ENCODE measurements around the gene U2SURP.

U2SURP gene

GRCh38 chr3:142997330-142997729 lies 4.0 kb upstream of the U2SURP start:
- H3K4me2 ChIP-seq (ENCODE audit: low read length) = no peak overlapping the region
- peaks cover 7% of the 10 kb centered on the region for H3K79me2 ChIP-seq
- H3K9ac ChIP-seq = no peak overlapping the region
- no peaks in the 10 kb centered on the region for H3K36me3 ChIP-seq (ENCODE audit: control insufficient read depth, insufficient read depth, low read length)
- no peak overlapping the region for H3K4me3 ChIP-seq (ENCODE audit: low read depth, low read length)
- TF ChIP-seq, protein P1, sequence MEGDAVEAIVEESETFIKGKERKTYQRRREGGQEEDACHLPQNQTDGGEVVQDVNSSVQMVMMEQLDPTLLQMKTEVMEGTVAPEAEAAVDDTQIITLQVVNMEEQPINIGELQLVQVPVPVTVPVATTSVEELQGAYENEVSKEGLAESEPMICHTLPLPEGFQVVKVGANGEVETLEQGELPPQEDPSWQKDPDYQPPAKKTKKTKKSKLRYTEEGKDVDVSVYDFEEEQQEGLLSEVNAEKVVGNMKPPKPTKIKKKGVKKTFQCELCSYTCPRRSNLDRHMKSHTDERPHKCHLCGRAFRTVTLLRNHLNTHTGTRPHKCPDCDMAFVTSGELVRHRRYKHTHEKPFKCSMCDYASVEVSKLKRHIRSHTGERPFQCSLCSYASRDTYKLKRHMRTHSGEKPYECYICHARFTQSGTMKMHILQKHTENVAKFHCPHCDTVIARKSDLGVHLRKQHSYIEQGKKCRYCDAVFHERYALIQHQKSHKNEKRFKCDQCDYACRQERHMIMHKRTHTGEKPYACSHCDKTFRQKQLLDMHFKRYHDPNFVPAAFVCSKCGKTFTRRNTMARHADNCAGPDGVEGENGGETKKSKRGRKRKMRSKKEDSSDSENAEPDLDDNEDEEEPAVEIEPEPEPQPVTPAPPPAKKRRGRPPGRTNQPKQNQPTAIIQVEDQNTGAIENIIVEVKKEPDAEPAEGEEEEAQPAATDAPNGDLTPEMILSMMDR (IDR thresholded peaks at IDR 0.05) = no peak
- H3K9me3 ChIP-seq (ENCODE audit: control insufficient read depth, low read length) = no peaks in the 10 kb centered on the region
- no peak overlapping the region for H2AFZ ChIP-seq
- H3K27me3 ChIP-seq (ENCODE audit: control insufficient read depth, insufficient read depth, low read length) = no peaks in the 10 kb centered on the region
- no peaks in the 10 kb centered on the region for H3K4me1 ChIP-seq
- no peak overlapping the region for H3K27ac ChIP-seq

GRCh38 chr3:142998439-142998838 lies 2.9 kb upstream of the U2SURP start:
- TF ChIP-seq, protein P1 (IDR thresholded peaks at IDR 0.05) = no peak
- peaks cover 3% of the 10 kb centered on the region for H3K4me1 ChIP-seq
- H3K79me2 ChIP-seq = peaks cover 17% of the 10 kb centered on the region
- no peaks in the 10 kb centered on the region for H3K36me3 ChIP-seq (ENCODE audit: control insufficient read depth, insufficient read depth, low read length)
- H3K27me3 ChIP-seq (ENCODE audit: control insufficient read depth, insufficient read depth, low read length) = no peaks in the 10 kb centered on the region
- no peak overlapping the region for H2AFZ ChIP-seq
- no peak overlapping the region for H3K9ac ChIP-seq
- H3K9me3 ChIP-seq (ENCODE audit: control insufficient read depth, low read length) = no peaks in the 10 kb centered on the region
- H3K4me2 ChIP-seq (ENCODE audit: low read length) = no peak overlapping the region
- H3K27ac ChIP-seq = no peak overlapping the region
- H3K4me3 ChIP-seq (ENCODE audit: low read depth, low read length) = no peak overlapping the region

GRCh38 chr3:142999881-143000280 lies 1.5 kb upstream of the U2SURP start:
- H3K4me1 ChIP-seq = peaks cover 3% of the 10 kb centered on the region
- H3K36me3 ChIP-seq (ENCODE audit: control insufficient read depth, insufficient read depth, low read length) = no peaks in the 10 kb centered on the region
- no peak overlapping the region for H2AFZ ChIP-seq
- H3K27ac ChIP-seq = no peak overlapping the region
- peak overlapping the region; percentile 85 for H3K4me2 ChIP-seq (ENCODE audit: low read length)
- TF ChIP-seq, protein P1 (IDR thresholded peaks at IDR 0.05) = no peak
- no peaks in the 10 kb centered on the region for H3K9me3 ChIP-seq (ENCODE audit: control insufficient read depth, low read length)
- no peak overlapping the region for H3K4me3 ChIP-seq (ENCODE audit: low read depth, low read length)
- H3K27me3 ChIP-seq (ENCODE audit: control insufficient read depth, insufficient read depth, low read length) = no peaks in the 10 kb centered on the region
- peaks cover 25% of the 10 kb centered on the region for H3K79me2 ChIP-seq
- no peak overlapping the region for H3K9ac ChIP-seq

- Histone ChIP-seq H3K79me2 (peaks cover 27% of the 10 kb centered on the region), H3K4me2 (ENCODE audit: low read length) (peak overlapping the region; percentile 85), H3K9me3 (ENCODE audit: control insufficient read depth, low read length) (no peaks in the 10 kb centered on the region), H3K4me3 (ENCODE audit: low read depth, low read length) (peak overlapping the region; percentile 92), H3K9ac (no peak overlapping the region), H2AFZ (peak overlapping the region; percentile 99), H3K27ac (peak overlapping the region; percentile 93), H3K36me3 (ENCODE audit: control insufficient read depth, insufficient read depth, low read length) (no peaks in the 10 kb centered on the region), H3K4me1 (peaks cover 3% of the 10 kb centered on the region), H3K27me3 (ENCODE audit: control insufficient read depth, insufficient read depth, low read length) (no peaks in the 10 kb centered on the region)
- TF ChIP-seq, protein P1 (IDR thresholded peaks at IDR 0.05) = no peak
Observed at GRCh38 chr3:143000528-143000927, 842 bp upstream of the U2SURP start.

DNA sequence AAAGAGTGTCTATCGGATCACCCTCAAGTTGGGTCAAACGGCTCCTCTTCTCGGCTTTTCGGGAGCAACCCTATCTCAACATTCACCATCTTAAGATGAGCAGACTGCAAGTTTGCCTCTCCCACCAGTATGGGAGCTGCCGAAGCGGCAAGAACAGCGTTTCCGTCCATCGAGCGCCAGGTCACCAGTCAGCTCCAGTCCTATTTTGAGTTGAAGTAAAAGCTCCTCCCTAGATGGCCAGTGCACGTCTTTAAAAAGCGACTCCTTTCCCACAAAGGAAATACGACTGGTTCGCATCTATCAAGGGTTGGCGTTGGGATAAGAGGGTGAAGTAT lies 369 bp upstream of the U2SURP start:
- Histone ChIP-seq H3K36me3 (ENCODE audit: control insufficient read depth, insufficient read depth, low read length) (no peaks in the 10 kb centered on the region), H3K27me3 (ENCODE audit: control insufficient read depth, insufficient read depth, low read length) (no peaks in the 10 kb centered on the region), H3K9ac (no peak overlapping the region), H3K9me3 (ENCODE audit: control insufficient read depth, low read length) (no peaks in the 10 kb centered on the region), H2AFZ (peak overlapping the region; percentile 99), H3K4me3 (ENCODE audit: low read depth, low read length) (peak overlapping the region; percentile 92), H3K27ac (peak overlapping the region; percentile 93), H3K4me1 (peaks cover 3% of the 10 kb centered on the region), H3K4me2 (ENCODE audit: low read length) (peak overlapping the region; percentile 85), H3K79me2 (peaks cover 32% of the 10 kb centered on the region)
- TF ChIP-seq, protein P1 (IDR thresholded peaks at IDR 0.05) = no peak

Measured in parathyroid adenoma (tissue), 2 donors.